HCT116 (cell line): ENCODE results near the gene C2orf80.

Experiments used
- CBX3 ChIP-seq: IDR thresholded peaks from 2 replicates; pipeline ENCODE4 v1.6.1; 2012; ENCODE audit warnings: low read depth
- EGR1 ChIP-seq: IDR thresholded peaks from 2 replicates; pipeline ENCODE4 v1.6.1; 2012; ENCODE audit warnings: low read depth
- EZH2phosphoT487 ChIP-seq: fragments of 200-600 bp; IDR thresholded peaks from 2 replicates; pipeline ENCODE4 v1.6.1; 2018; ENCODE audit warnings: antibody characterized with exemption, borderline replicate concordance
- MAX ChIP-seq: IDR thresholded peaks from 2 replicates; pipeline ENCODE4 v1.6.1; 2012
- POLR2AphosphoS5 ChIP-seq: IDR thresholded peaks from 2 replicates; pipeline ENCODE4 v1.6.1; 2011; ENCODE audit warnings: mild to moderate bottlenecking, low read depth, low read length, moderate library complexity
- REST ChIP-seq: IDR thresholded peaks from 2 replicates; pipeline ENCODE4 v1.6.1; 2012; ENCODE audit warnings: low read depth
- YY1 ChIP-seq: IDR thresholded peaks from 2 replicates; pipeline ENCODE4 v1.6.1; 2011; ENCODE audit warnings: low read length, low read depth, moderate library complexity, mild to moderate bottlenecking; ENCODE audit not compliant: insufficient replicate concordance; ENCODE audit errors: extremely low read depth
- TF ChIP-seq, protein P1 (sequence below), 3 experiments: fragments of 200-600 bp in 1 of 3; sonication (generic) in 1 of 3; IDR thresholded peaks in 2 of 3; conservative IDR thresholded peaks in 1 of 3; 2 replicates each; pipeline ENCODE4 v1.5.1; 2012 to 2017; ENCODE audit warnings: low read depth in 2 of 3, low read length in 2 of 3, antibody characterized with exemption in 1 of 3, borderline replicate concordance in 1 of 3, control low read depth in 1 of 3, mild to moderate bottlenecking in 1 of 3, mixed read lengths in 1 of 3, mixed run types in 1 of 3, moderate library complexity in 1 of 3; ENCODE audit not compliant: insufficient read depth in 1 of 3

GRCh38 chr2:208183972-208184705 is 5.7 kb downstream of the C2orf80 start:
- no peak for TF ChIP-seq EGR1
- TF ChIP-seq YY1: no peak
- TF ChIP-seq, protein P1, sequence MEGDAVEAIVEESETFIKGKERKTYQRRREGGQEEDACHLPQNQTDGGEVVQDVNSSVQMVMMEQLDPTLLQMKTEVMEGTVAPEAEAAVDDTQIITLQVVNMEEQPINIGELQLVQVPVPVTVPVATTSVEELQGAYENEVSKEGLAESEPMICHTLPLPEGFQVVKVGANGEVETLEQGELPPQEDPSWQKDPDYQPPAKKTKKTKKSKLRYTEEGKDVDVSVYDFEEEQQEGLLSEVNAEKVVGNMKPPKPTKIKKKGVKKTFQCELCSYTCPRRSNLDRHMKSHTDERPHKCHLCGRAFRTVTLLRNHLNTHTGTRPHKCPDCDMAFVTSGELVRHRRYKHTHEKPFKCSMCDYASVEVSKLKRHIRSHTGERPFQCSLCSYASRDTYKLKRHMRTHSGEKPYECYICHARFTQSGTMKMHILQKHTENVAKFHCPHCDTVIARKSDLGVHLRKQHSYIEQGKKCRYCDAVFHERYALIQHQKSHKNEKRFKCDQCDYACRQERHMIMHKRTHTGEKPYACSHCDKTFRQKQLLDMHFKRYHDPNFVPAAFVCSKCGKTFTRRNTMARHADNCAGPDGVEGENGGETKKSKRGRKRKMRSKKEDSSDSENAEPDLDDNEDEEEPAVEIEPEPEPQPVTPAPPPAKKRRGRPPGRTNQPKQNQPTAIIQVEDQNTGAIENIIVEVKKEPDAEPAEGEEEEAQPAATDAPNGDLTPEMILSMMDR (IDR thresholded peaks at IDR 0.05 in 2 of 3, conservative IDR thresholded peaks at IDR 0.05 in 1 of 3; ENCODE audit: borderline replicate concordance in 1 of 3, insufficient read depth in 1 of 3, low read depth in 2 of 3, low read length in 2 of 3): no peak
- no peak for TF ChIP-seq EZH2phosphoT487
- no peak for TF ChIP-seq POLR2AphosphoS5
- no peak for TF ChIP-seq CBX3
- no peak for TF ChIP-seq MAX
- no peak for TF ChIP-seq REST
